Liver (tissue), 3 donors: Measurements from ENCODE around the gene C1orf50.

Source experiments
- CTCF ChIP-seq: fragments of 150-350 bp; IDR thresholded peaks from 2 replicates; pipeline ENCODE4 v1.5.1; 2017; ENCODE audit warnings: improper control_type of control experiment, low read depth, low read length; ENCODE audit not compliant: missing input control
- EGR1 ChIP-seq, 2 donors: IDR thresholded peaks; 2 replicates each; pipeline ENCODE4 v1.6.1; 2016 to 2018; ENCODE audit warnings: antibody characterized with exemption in 2 of 2, low read depth in 2 of 2
- FOXA1 ChIP-seq: IDR thresholded peaks from 2 replicates; pipeline ENCODE4 v1.6.1; 2016; ENCODE audit warnings: antibody characterized with exemption
- GABPA ChIP-seq, 2 donors: IDR thresholded peaks in 1 of 2; conservative IDR thresholded peaks in 1 of 2; 2 replicates each; pipeline ENCODE4 v1.6.1; 2016; ENCODE audit warnings: antibody characterized with exemption in 2 of 2, mild to moderate bottlenecking in 1 of 2, moderate library complexity in 1 of 2
- JUND ChIP-seq, 2 donors: IDR thresholded peaks; 2 replicates each; pipeline ENCODE4 v1.6.1; 2016; ENCODE audit warnings: antibody characterized with exemption in 2 of 2
- MAX ChIP-seq: IDR thresholded peaks from 2 replicates; pipeline ENCODE4 v1.6.1; 2016; ENCODE audit warnings: antibody characterized with exemption
- NR2F2 ChIP-seq: IDR thresholded peaks from 2 replicates; pipeline ENCODE4 v1.6.1; 2016; ENCODE audit warnings: antibody characterized with exemption
- RAD21 ChIP-seq, 2 donors: IDR thresholded peaks; 2 replicates each; pipeline ENCODE4 v1.6.1; 2016; ENCODE audit warnings: antibody characterized with exemption in 2 of 2, mild to moderate bottlenecking in 2 of 2
- REST ChIP-seq: IDR thresholded peaks from 2 replicates; pipeline ENCODE4 v1.6.1; 2016; ENCODE audit warnings: antibody characterized with exemption, mild to moderate bottlenecking
- RXRA ChIP-seq, 2 donors: IDR thresholded peaks; 2 replicates each; pipeline ENCODE4 v1.6.1; 2017 to 2018; ENCODE audit warnings: antibody characterized with exemption in 2 of 2, mild to moderate bottlenecking in 1 of 2
- SP1 ChIP-seq: IDR thresholded peaks from 2 replicates; pipeline ENCODE4 v1.6.1; 2018; ENCODE audit warnings: antibody characterized with exemption, mild to moderate bottlenecking
- TAF1 ChIP-seq: conservative IDR thresholded peaks from 2 replicates; pipeline ENCODE4 v1.6.1; 2016; ENCODE audit warnings: antibody characterized with exemption, mild to moderate bottlenecking
- YY1 ChIP-seq: IDR thresholded peaks from 2 replicates; pipeline ENCODE4 v1.6.1; 2016; ENCODE audit warnings: antibody characterized with exemption, mild to moderate bottlenecking
- donor health status: healthy.
- donor health status: healthy.

- TF ChIP-seq CTCF (no peak), SP1 (no peak), MAX (no peak), REST (no peak), TAF1 (no peak), EGR1 (IDR thresholded peaks at IDR 0.05; ENCODE audit: low read depth in 2 of 2) (no peak), FOXA1 (no peak), RXRA (IDR thresholded peaks at IDR 0.05) (no peak), GABPA (IDR thresholded peaks at IDR 0.05 in 1 of 2, conservative IDR thresholded peaks at IDR 0.05 in 1 of 2) (no peak), JUND (IDR thresholded peaks at IDR 0.05) (no peak), RAD21 (IDR thresholded peaks at IDR 0.05) (no peak), YY1 (no peak), NR2F2 (no peak)
These were observed 30.4 kb upstream of the C1orf50 start for GRCh38 chr1:42736571-42737200.
